Endothelial cell of umbilical vein (primary cell): ENCODE results near the gene SOCS7. TPM values are rescaled to one million over a fixed set of nuclear protein-coding genes. Genes with fewer than 3 reads are reported as not detected.

ENCODE experiments used
- BruUV-seq: library from RNA; stranded (reverse); fragments of 400-500 nt; replicated peaks from 2 replicates; lab custom pipeline; 2021; lab: Mats Ljungman, UMichigan
- CTCF ChIA-PET: fragments of 300-600, 350-600 bp; sonication (Branson Sonifier 250); formaldehyde crosslinking; loops from one replicate; lab custom pipeline; 2021; ENCODE audit warnings: antibody characterized with exemption, inconsistent platforms; lab: Charles Lee
- POLR2A ChIA-PET: fragments of 300-600, 350-600 bp; sonication (Branson Sonifier 250); formaldehyde crosslinking; loops from one replicate; lab custom pipeline; 2021; ENCODE audit warnings: antibody characterized with exemption, inconsistent platforms; lab: Charles Lee
- DNase-seq: peaks from one replicate; pipeline ENCODE4 v3.0.0-alpha.2; 2011; ENCODE audit warnings: low read depth, low spot score
- FAIRE-seq: peaks from 2 replicates; lab custom pipeline; 2011; peaks lifted over from hg19 to GRCh38; lab: Jason Lieb, UNC
- H2AFZ ChIP-seq: 2 replicates; pipeline ENCODE4 v1.6.0; 2012; ENCODE audit warnings: low read depth, low read length, control low read depth, inconsistent platforms
- H3K27ac ChIP-seq: 2 replicates; pipeline ENCODE4 v1.5.1; 2011; ENCODE audit warnings: low read depth, mild to moderate bottlenecking, control low read depth, low read length, moderate library complexity; ENCODE audit not compliant: insufficient read depth
- H3K27me3 ChIP-seq, 2 experiments: 2 replicates each; pipeline versions ENCODE4 v1.6.0 to v1.6.1; 2011; ENCODE audit warnings: low read length in 2 of 2, mixed read lengths in 1 of 2; ENCODE audit not compliant: control insufficient read depth in 2 of 2, insufficient read depth in 2 of 2
- H3K36me3 ChIP-seq, 2 experiments: 2 replicates in 1 of 2; 3 replicates in 1 of 2; pipeline ENCODE4 v1.5.1; 2011; ENCODE audit warnings: low read length in 2 of 2, mild to moderate bottlenecking in 1 of 2, moderate library complexity in 1 of 2; ENCODE audit not compliant: control insufficient read depth in 2 of 2, insufficient read depth in 2 of 2; ENCODE audit errors: extremely low read depth in 1 of 2
- H3K4me1 ChIP-seq: 3 replicates; pipeline ENCODE4 v1.5.1; 2011; ENCODE audit warnings: mild to moderate bottlenecking, low read length; ENCODE audit not compliant: control insufficient read depth, insufficient read depth; ENCODE audit errors: extremely low read depth
- H3K4me2 ChIP-seq: 2 replicates; pipeline ENCODE4 v1.6.1; 2011; ENCODE audit warnings: low read length, control low read depth, mixed read lengths; ENCODE audit not compliant: insufficient read depth
- H3K4me3 ChIP-seq, 3 experiments: fragments of 200-600 bp in 1 of 3; sonication (generic), shearing (Covaris generic) in 1 of 3; replicated peaks in 1 of 3; 2 replicates each; pipeline ENCODE4 v1.5.1; 2011 to 2016; ENCODE audit warnings: control low read depth in 3 of 3, low read length in 3 of 3, mild to moderate bottlenecking in 2 of 3, inconsistent platforms in 1 of 3, low read depth in 1 of 3, moderate library complexity in 1 of 3; ENCODE audit not compliant: insufficient read depth in 1 of 3
- H3K79me2 ChIP-seq: 2 replicates; pipeline ENCODE4 v1.6.0; 2012; ENCODE audit warnings: low read length, inconsistent platforms; ENCODE audit not compliant: control insufficient read depth, insufficient read depth
- H3K9ac ChIP-seq: replicated peaks from 2 replicates; pipeline ENCODE3; 2011; ENCODE audit warnings: low read length, control low read depth; ENCODE audit not compliant: insufficient read depth; ENCODE audit errors: extremely low read depth
- H3K9me1 ChIP-seq: replicated peaks from 3 replicates; pipeline ENCODE4 v1.6.0; 2011; ENCODE audit warnings: mild to moderate bottlenecking, low read length; ENCODE audit not compliant: control insufficient read depth, insufficient read depth; ENCODE audit errors: extremely low read depth
- H3K9me3 ChIP-seq: replicated peaks from 2 replicates; pipeline ENCODE4 v1.5.1; 2012; ENCODE audit warnings: low read length, inconsistent platforms; ENCODE audit not compliant: control insufficient read depth, insufficient read depth
- H4K20me1 ChIP-seq: replicated peaks from 2 replicates; pipeline ENCODE3; 2011; ENCODE audit warnings: mild to moderate bottlenecking, low read length; ENCODE audit not compliant: control insufficient read depth, insufficient read depth; ENCODE audit errors: extremely low read depth
- CTCF ChIP-seq, 2 donors: IDR thresholded peaks; 1 replicate in 1 of 2; 2 replicates in 1 of 2; pipeline ENCODE4 v1.5.1; 2011; ENCODE audit warnings: low read length in 2 of 2, mild to moderate bottlenecking in 2 of 2, moderate library complexity in 2 of 2, control low read depth in 1 of 2, inconsistent platforms in 1 of 2, low read depth in 1 of 2; ENCODE audit not compliant: insufficient read depth in 1 of 2; ENCODE audit errors: extremely low read depth in 1 of 2
- EZH2 ChIP-seq: IDR thresholded peaks from 2 replicates; pipeline ENCODE4 v1.6.1; 2012; ENCODE audit warnings: borderline replicate concordance, low read depth, mild to moderate bottlenecking, moderate library complexity, low read length, inconsistent platforms; ENCODE audit not compliant: severe bottlenecking
- FOS ChIP-seq: IDR thresholded peaks from 2 replicates; pipeline ENCODE4 v1.6.1; 2011; ENCODE audit warnings: mild to moderate bottlenecking, low read length, moderate library complexity, borderline replicate concordance; ENCODE audit not compliant: insufficient read depth
- GATA2 ChIP-seq: IDR thresholded peaks from 2 replicates; pipeline ENCODE4 v1.7.0; 2011; ENCODE audit warnings: low read depth, mild to moderate bottlenecking, moderate library complexity, mixed read lengths, low read length; ENCODE audit not compliant: insufficient read length, insufficient read depth
- JUN ChIP-seq: IDR thresholded peaks from 2 replicates; pipeline ENCODE4 v1.6.1; 2011; ENCODE audit warnings: borderline replicate concordance, low read depth; ENCODE audit not compliant: insufficient read length, insufficient read depth
- MAX ChIP-seq: IDR thresholded peaks from 2 replicates; pipeline ENCODE4 v1.6.1; 2011; ENCODE audit not compliant: insufficient read depth, insufficient read length
- MYC ChIP-seq: IDR thresholded peaks from one replicate; pipeline ENCODE4 v1.6.1; 2011; ENCODE audit warnings: mild to moderate bottlenecking, low read depth, low read length
- POLR2A ChIP-seq: IDR thresholded peaks from 2 replicates; pipeline ENCODE4 v1.6.1; 2012; ENCODE audit warnings: low read depth, mild to moderate bottlenecking, control low read depth, low read length
- POLR2AphosphoS5 ChIP-seq: IDR thresholded peaks from 2 replicates; pipeline ENCODE4 v1.6.1; 2012; ENCODE audit warnings: low read depth, mild to moderate bottlenecking, control low read depth, low read length, moderate library complexity; ENCODE audit not compliant: insufficient read depth
- dilution Hi-C: fragments of 300-500 bp; cut with MboI; formaldehyde crosslinking; loops from one replicate; pipeline ENCODE4 v1.15.0; 2019; ENCODE audit warnings: low sequenced_read_pairs; ENCODE audit not compliant: extremely low pct_ligation_motif_present
- intact Hi-C: fragments of 100-400 bp; cut with micrococcal nuclease; formaldehyde crosslinking; loops from one replicate; pipeline ENCODE4 v1.10.0; 2022
- polyA plus RNA-seq, 4 experiments: library from polyadenylated mRNA; depleted of rRNA in 3 of 4; stranded (reverse) in 3 of 4; unstranded in 1 of 4; fragments of >200 nt; gene quantifications; 2 replicates each; pipeline versions ENCODE4 v1.2.1 to v1.2.3, GENCODE V29; 2011 to 2012; ENCODE audit warnings: missing spikeins in 1 of 4
- total RNA-seq: library from RNA; stranded (reverse); gene quantifications from 2 replicates; pipeline ENCODE4 v1.2.3, GENCODE V29; 2021

Gene SOCS7
- total and polyA plus RNA-seq, 2 donors (not counting 3 experiments of a cell fraction or from before 2014, with no cell fraction given): 5.9 to 10.4 TPM

- H4K20me1 ChIP-seq: no peaks in the 10 kb centered on the region
- no peak for TF ChIP-seq EZH2
- no peak for TF ChIP-seq JUN
- TF ChIP-seq POLR2AphosphoS5: no peak
- no peak for TF ChIP-seq CTCF (IDR thresholded peaks at IDR 0.05; ENCODE audit: extremely low read depth in 1 of 2, insufficient read depth in 1 of 2, low read depth in 1 of 2, low read length in 2 of 2)
- no peak for TF ChIP-seq MAX
- no peak for TF ChIP-seq POLR2A
- no peak for TF ChIP-seq MYC
- TF ChIP-seq GATA2: no peak
- TF ChIP-seq FOS: no peak
- dilution Hi-C loops (no loop called here), intact Hi-C loops (no loop called here)
- no TSS peak for BruUV-seq
- H3K27me3 ChIP-seq: peaks cover 0 to 3% of the 10 kb centered on the region in 2 experiments
- H2AFZ ChIP-seq: no peak overlapping the region
- H3K9ac ChIP-seq: no peak overlapping the region
- no peaks in the 10 kb centered on the region for H3K9me1 ChIP-seq
- H3K9me3 ChIP-seq: no peaks in the 10 kb centered on the region
- FAIRE-seq (no peak), DNase-seq (no peak)
- H3K4me3 ChIP-seq: no peak overlapping the region
- peaks cover 5% of the 10 kb centered on the region for H3K4me1 ChIP-seq
- no peaks in the 10 kb centered on the region for H3K79me2 ChIP-seq
- H3K27ac ChIP-seq: no peak overlapping the region
- ChIA-PET POLR2A (no interaction called here), CTCF (interaction anchor here (1.4 to 6.6 kb wide), 5 partner anchors 7 to 86 kb away, joined by 3 to 28 read pairs (median 10); no protein-coding TSS in a partner anchor)
- no peak overlapping the region for H3K4me2 ChIP-seq
- no peaks in the 10 kb centered on the region for H3K36me3 ChIP-seq
These were observed 23.0 kb upstream of the SOCS7 start for GRCh38 chr17:38328620-38329019.
